ENCODE measurements around the gene SAMD9. TPM values are rescaled to one million over a fixed set of nuclear protein-coding genes. Genes with fewer than 3 reads are reported as not detected.

The SAMD9 gene
- total and polyA plus RNA-seq, 2 donors (not counting 3 experiments of a cell fraction or from before 2014, with no cell fraction given): 0.92 to 6.8 TPM

GRCh38 chr7:93165447-93165846 is 47.7 kb upstream of the SAMD9 start:
- Histone ChIP-seq H2AFZ (ENCODE audit: low read depth, low read length) (no peak overlapping the region), H3K9ac (replicated peaks; ENCODE audit: extremely low read depth, insufficient read depth, low read length) (no peak overlapping the region), H3K4me2 (ENCODE audit: insufficient read depth, low read length) (no peak overlapping the region), H3K9me1 (replicated peaks; ENCODE audit: control insufficient read depth, extremely low read depth, insufficient read depth, low read length) (no peaks in the 10 kb centered on the region), H4K20me1 (replicated peaks; ENCODE audit: control insufficient read depth, extremely low read depth, insufficient read depth, low read length) (no peaks in the 10 kb centered on the region), H3K79me2 (ENCODE audit: control insufficient read depth, insufficient read depth, low read length) (no peaks in the 10 kb centered on the region), H3K27me3 (ENCODE audit: control insufficient read depth in 2 of 2, insufficient read depth in 2 of 2, low read length in 2 of 2) (peaks cover 0 to 5% of the 10 kb centered on the region in 2 experiments), H3K27ac (ENCODE audit: insufficient read depth, low read depth, low read length) (no peak overlapping the region), H3K36me3 (ENCODE audit: control insufficient read depth in 2 of 2, extremely low read depth in 1 of 2, insufficient read depth in 2 of 2, low read length in 2 of 2) (no peaks in the 10 kb centered on the region), H3K4me1 (ENCODE audit: control insufficient read depth, extremely low read depth, insufficient read depth, low read length) (no peaks in the 10 kb centered on the region), H3K4me3 (replicated peaks in 1 of 3; ENCODE audit: insufficient read depth in 1 of 3, low read depth in 1 of 3, low read length in 3 of 3) (no peak overlapping the region), H3K9me3 (replicated peaks; ENCODE audit: control insufficient read depth, insufficient read depth, low read length) (no peaks in the 10 kb centered on the region)
- intact Hi-C loops (cut with micrococcal nuclease) (no loop called here), dilution Hi-C loops (cut with MboI; ENCODE audit: extremely low pct_ligation_motif_present, low sequenced_read_pairs) (no loop called here)
- ChIA-PET POLR2A (no interaction called here), CTCF (no interaction called here)
- FAIRE-seq: no peak
- TF ChIP-seq, protein P1, sequence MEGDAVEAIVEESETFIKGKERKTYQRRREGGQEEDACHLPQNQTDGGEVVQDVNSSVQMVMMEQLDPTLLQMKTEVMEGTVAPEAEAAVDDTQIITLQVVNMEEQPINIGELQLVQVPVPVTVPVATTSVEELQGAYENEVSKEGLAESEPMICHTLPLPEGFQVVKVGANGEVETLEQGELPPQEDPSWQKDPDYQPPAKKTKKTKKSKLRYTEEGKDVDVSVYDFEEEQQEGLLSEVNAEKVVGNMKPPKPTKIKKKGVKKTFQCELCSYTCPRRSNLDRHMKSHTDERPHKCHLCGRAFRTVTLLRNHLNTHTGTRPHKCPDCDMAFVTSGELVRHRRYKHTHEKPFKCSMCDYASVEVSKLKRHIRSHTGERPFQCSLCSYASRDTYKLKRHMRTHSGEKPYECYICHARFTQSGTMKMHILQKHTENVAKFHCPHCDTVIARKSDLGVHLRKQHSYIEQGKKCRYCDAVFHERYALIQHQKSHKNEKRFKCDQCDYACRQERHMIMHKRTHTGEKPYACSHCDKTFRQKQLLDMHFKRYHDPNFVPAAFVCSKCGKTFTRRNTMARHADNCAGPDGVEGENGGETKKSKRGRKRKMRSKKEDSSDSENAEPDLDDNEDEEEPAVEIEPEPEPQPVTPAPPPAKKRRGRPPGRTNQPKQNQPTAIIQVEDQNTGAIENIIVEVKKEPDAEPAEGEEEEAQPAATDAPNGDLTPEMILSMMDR (IDR thresholded peaks at IDR 0.05; ENCODE audit: extremely low read depth in 1 of 2, insufficient read depth in 1 of 2, low read depth in 1 of 2, low read length in 2 of 2): no peak
- TF ChIP-seq JUN (IDR thresholded peaks at IDR 0.05; ENCODE audit: borderline replicate concordance, insufficient read depth, insufficient read length, low read depth): no peak
- no peak for TF ChIP-seq FOS (IDR thresholded peaks at IDR 0.05; ENCODE audit: borderline replicate concordance, insufficient read depth, low read length)
- no peak for TF ChIP-seq POLR2AphosphoS5 (IDR thresholded peaks at IDR 0.05; ENCODE audit: insufficient read depth, low read depth, low read length)
- no TSS peak for BruUV-seq (replicated peaks)
- no peak for DNase-seq (ENCODE audit: low read depth, low spot score)

DNA sequence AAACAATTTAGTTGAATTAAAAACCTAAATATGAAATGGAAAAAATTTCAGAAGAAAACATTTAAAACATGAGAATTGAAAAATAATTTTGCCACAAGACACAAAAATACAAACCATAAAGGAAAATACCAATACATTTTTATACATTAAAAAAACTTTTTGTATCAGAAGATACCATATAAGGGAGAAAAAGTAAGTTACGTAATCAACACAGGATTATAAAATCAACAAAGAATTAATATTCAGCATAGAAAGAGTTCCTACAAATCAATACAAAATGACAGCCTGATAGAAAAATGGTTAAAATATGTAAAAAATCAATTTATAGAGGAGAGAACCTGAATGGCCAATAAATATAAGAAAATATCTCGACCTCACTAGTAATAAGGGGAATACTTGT is 47.0 kb upstream of the SAMD9 start:
- H4K20me1 ChIP-seq (replicated peaks; ENCODE audit: control insufficient read depth, extremely low read depth, insufficient read depth, low read length): no peaks in the 10 kb centered on the region
- no peaks in the 10 kb centered on the region for H3K79me2 ChIP-seq (ENCODE audit: control insufficient read depth, insufficient read depth, low read length)
- BruUV-seq (replicated peaks): no TSS peak
- DNase-seq (ENCODE audit: low read depth, low spot score) (no peak), FAIRE-seq (no peak)
- H3K4me1 ChIP-seq (ENCODE audit: control insufficient read depth, extremely low read depth, insufficient read depth, low read length): no peaks in the 10 kb centered on the region
- no peak for TF ChIP-seq EZH2 (IDR thresholded peaks at IDR 0.05; ENCODE audit: borderline replicate concordance, low read depth, low read length, severe bottlenecking)
- TF ChIP-seq, protein P2, sequence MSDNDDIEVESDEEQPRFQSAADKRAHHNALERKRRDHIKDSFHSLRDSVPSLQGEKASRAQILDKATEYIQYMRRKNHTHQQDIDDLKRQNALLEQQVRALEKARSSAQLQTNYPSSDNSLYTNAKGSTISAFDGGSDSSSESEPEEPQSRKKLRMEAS (IDR thresholded peaks at IDR 0.05; ENCODE audit: insufficient read depth, insufficient read length): no peak
- TF ChIP-seq GATA2 (IDR thresholded peaks at IDR 0.05; ENCODE audit: insufficient read depth, insufficient read length, low read depth, low read length): no peak
- TF ChIP-seq, protein P1 (IDR thresholded peaks at IDR 0.05; ENCODE audit: extremely low read depth in 1 of 2, insufficient read depth in 1 of 2, low read depth in 1 of 2, low read length in 2 of 2): no peak
- TF ChIP-seq POLR2AphosphoS5 (IDR thresholded peaks at IDR 0.05; ENCODE audit: insufficient read depth, low read depth, low read length): no peak
- no peak for TF ChIP-seq JUN (IDR thresholded peaks at IDR 0.05; ENCODE audit: borderline replicate concordance, insufficient read depth, insufficient read length, low read depth)
- no peak for TF ChIP-seq MYC (IDR thresholded peaks at IDR 0.05; ENCODE audit: low read depth, low read length)
- TF ChIP-seq FOS (IDR thresholded peaks at IDR 0.05; ENCODE audit: borderline replicate concordance, insufficient read depth, low read length): no peak
- TF ChIP-seq POLR2A (IDR thresholded peaks at IDR 0.05; ENCODE audit: low read depth, low read length): no peak
- H3K27me3 ChIP-seq (ENCODE audit: control insufficient read depth in 2 of 2, insufficient read depth in 2 of 2, low read length in 2 of 2): peaks cover 0 to 5% of the 10 kb centered on the region in 2 experiments
- dilution Hi-C loops (cut with MboI; ENCODE audit: extremely low pct_ligation_motif_present, low sequenced_read_pairs): no loop called here
- CTCF ChIA-PET: no interaction called here
- intact Hi-C loops (cut with micrococcal nuclease): no loop called here
- H3K9me3 ChIP-seq (replicated peaks; ENCODE audit: control insufficient read depth, insufficient read depth, low read length): no peaks in the 10 kb centered on the region
- no peak overlapping the region for H2AFZ ChIP-seq (ENCODE audit: low read depth, low read length)
- H3K4me2 ChIP-seq (ENCODE audit: insufficient read depth, low read length): no peak overlapping the region
- no peak overlapping the region for H3K4me3 ChIP-seq (replicated peaks in 1 of 3; ENCODE audit: insufficient read depth in 1 of 3, low read depth in 1 of 3, low read length in 3 of 3)
- H3K36me3 ChIP-seq (ENCODE audit: control insufficient read depth in 2 of 2, extremely low read depth in 1 of 2, insufficient read depth in 2 of 2, low read length in 2 of 2): no peaks in the 10 kb centered on the region
- H3K27ac ChIP-seq (ENCODE audit: insufficient read depth, low read depth, low read length): no peak overlapping the region
- POLR2A ChIA-PET: no interaction called here
- H3K9ac ChIP-seq (replicated peaks; ENCODE audit: extremely low read depth, insufficient read depth, low read length): no peak overlapping the region
- H3K9me1 ChIP-seq (replicated peaks; ENCODE audit: control insufficient read depth, extremely low read depth, insufficient read depth, low read length): no peaks in the 10 kb centered on the region
